Neural progenitor cell (in vitro differentiated cells): Measurements from ENCODE around the gene CD300C. TPM values are rescaled to one million over a fixed set of nuclear protein-coding genes. Genes with fewer than 3 reads are reported as not detected.
"Not testable (repeated sequence)": the region's sequence is repeated elsewhere in the genome, so short reads cannot be mapped to it uniquely, and the experiment has no call there.

Experiments used
- DNase-seq: peaks from one replicate; pipeline ENCODE4 v3.0.0-alpha.2; 2016; ENCODE audit warnings: low spot score
- H2AFZ ChIP-seq: fragments of 200-600 bp; sonication (generic); replicated peaks from 2 replicates; pipeline ENCODE4 v1.6.1; 2016; ENCODE audit warnings: antibody characterized with exemption
- H3F3A ChIP-seq: fragments of 200-600 bp; sonication (generic); 2 replicates; pipeline ENCODE4 v1.6.1; 2016; ENCODE audit warnings: antibody characterized with exemption, low read depth
- H3K27ac ChIP-seq: fragments of 200-600 bp; sonication (generic); 2 replicates; pipeline ENCODE4 v1.5.1; 2016; ENCODE audit warnings: mild to moderate bottlenecking
- H3K27me3 ChIP-seq: fragments of 200-600 bp; sonication (generic); 2 replicates; pipeline ENCODE4 v1.6.1; 2016; ENCODE audit warnings: mild to moderate bottlenecking, moderate library complexity
- H3K36me3 ChIP-seq: fragments of 200-600 bp; sonication (generic); 2 replicates; pipeline ENCODE4 v1.5.1; 2016
- H3K4me1 ChIP-seq: fragments of 200-600 bp; sonication (generic); 2 replicates; pipeline ENCODE4 v1.6.1; 2016; ENCODE audit warnings: mixed run types
- H3K4me2 ChIP-seq: fragments of 200-600 bp; sonication (generic); 2 replicates; pipeline ENCODE4 v1.6.1; 2016
- H3K4me3 ChIP-seq: fragments of 200-600 bp; sonication (generic); 2 replicates; pipeline ENCODE4 v1.5.1; 2016
- H3K79me2 ChIP-seq: fragments of 200-600 bp; sonication (generic); 2 replicates; pipeline ENCODE4 v1.6.1; 2016; ENCODE audit warnings: low read depth
- H3K9ac ChIP-seq: fragments of 200-600 bp; sonication (generic); 2 replicates; pipeline ENCODE4 v1.6.1; 2016
- H3K9me3 ChIP-seq: fragments of 200-600 bp; sonication (generic); 2 replicates; pipeline ENCODE4 v1.5.1; 2016; ENCODE audit warnings: low read depth
- H4K20me1 ChIP-seq: fragments of 200-600 bp; sonication (generic); 2 replicates; pipeline ENCODE4 v1.6.1; 2016; ENCODE audit warnings: low read depth
- H3K27ac Mint-ChIP-seq: 3 replicates; pipeline ENCODE4 v1.8.0; 2021; ENCODE audit warnings: mixed read lengths
- H3K27me3 Mint-ChIP-seq: 2 replicates; pipeline ENCODE4 v1.8.0; 2022; ENCODE audit warnings: low read depth, mild to moderate bottlenecking, inconsistent platforms, moderate library complexity, mixed read lengths; ENCODE audit not compliant: insufficient read depth
- H3K36me3 Mint-ChIP-seq: 3 replicates; pipeline ENCODE4 v1.8.0; 2021; ENCODE audit warnings: mixed read lengths
- H3K4me1 Mint-ChIP-seq: 3 replicates; pipeline ENCODE4 v1.8.0; 2021; ENCODE audit warnings: mixed read lengths
- H3K4me3 Mint-ChIP-seq: 3 replicates; pipeline ENCODE4 v1.8.0; 2021; ENCODE audit warnings: mild to moderate bottlenecking, moderate library complexity, mixed read lengths
- H3K9me3 Mint-ChIP-seq: 3 replicates; pipeline ENCODE4 v1.8.0; 2020; ENCODE audit warnings: mixed read lengths
- EZH2 ChIP-seq: fragments of 200-600 bp; sonication (generic); IDR thresholded peaks from 2 replicates; pipeline ENCODE4 v1.6.1; 2017; ENCODE audit warnings: antibody characterized with exemption, mild to moderate bottlenecking, moderate library complexity
- EZH2phosphoT487 ChIP-seq: fragments of 200-600 bp; sonication (generic); IDR thresholded peaks from 2 replicates; pipeline ENCODE4 v1.6.1; 2017; ENCODE audit warnings: antibody characterized with exemption
- total RNA-seq: library from RNA; depleted of rRNA; stranded (reverse); fragments of >200 nt; gene quantifications from 2 replicates; pipeline ENCODE4 v1.2.3, GENCODE V29; 2015; ENCODE audit warnings: low replicate concordance
- TF ChIP-seq, protein P1 (sequence below): fragments of 200-600 bp; sonication (generic); IDR thresholded peaks from 2 replicates; pipeline ENCODE4 v1.5.1; 2017; ENCODE audit warnings: antibody characterized with exemption, mild to moderate bottlenecking

CD300C gene
- total RNA-seq, 1 donor from 2014 or later, result not detected

DNA sequence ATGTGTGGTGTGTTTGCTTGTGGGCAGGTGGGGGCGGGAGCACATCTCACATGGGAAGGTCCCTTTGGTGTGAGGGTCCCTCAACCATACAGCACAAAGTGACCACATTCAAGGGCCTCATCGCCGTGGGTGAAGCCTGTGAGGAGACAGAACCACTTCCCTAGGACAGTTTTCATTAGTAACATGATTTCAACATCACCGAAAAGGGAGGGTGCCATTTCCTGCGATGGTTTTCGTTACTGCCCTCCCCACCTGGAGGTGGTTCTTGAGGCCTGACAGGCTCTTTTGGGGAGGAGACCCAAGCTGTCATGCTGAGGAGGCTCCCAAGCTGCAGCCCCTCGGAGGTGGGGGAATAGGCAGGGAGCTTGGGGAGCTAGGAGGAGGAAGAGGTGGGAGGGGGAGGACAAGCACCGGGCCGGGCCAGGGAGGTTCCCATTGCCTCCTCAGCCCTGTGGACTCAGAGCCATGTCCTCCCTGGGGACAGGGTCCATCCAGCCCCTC is 24.2 kb downstream of the CD300C start:
- no peak overlapping the region for H3K27ac Mint-ChIP-seq
- Histone ChIP-seq H3K9ac (no peak overlapping the region), H3K27ac (no peak overlapping the region), H4K20me1 (no peaks in the 10 kb centered on the region), H2AFZ (no peak overlapping the region), H3K4me2 (no peak overlapping the region), H3K79me2 (no peaks in the 10 kb centered on the region), H3K9me3 (peaks cover 5% of the 10 kb centered on the region), H3K36me3 (no peaks in the 10 kb centered on the region), H3F3A (no peaks in the 10 kb centered on the region), H3K4me1 (no peaks in the 10 kb centered on the region), H3K4me3 (no peak overlapping the region), H3K27me3 (no peaks in the 10 kb centered on the region)
- TF ChIP-seq, protein P1, sequence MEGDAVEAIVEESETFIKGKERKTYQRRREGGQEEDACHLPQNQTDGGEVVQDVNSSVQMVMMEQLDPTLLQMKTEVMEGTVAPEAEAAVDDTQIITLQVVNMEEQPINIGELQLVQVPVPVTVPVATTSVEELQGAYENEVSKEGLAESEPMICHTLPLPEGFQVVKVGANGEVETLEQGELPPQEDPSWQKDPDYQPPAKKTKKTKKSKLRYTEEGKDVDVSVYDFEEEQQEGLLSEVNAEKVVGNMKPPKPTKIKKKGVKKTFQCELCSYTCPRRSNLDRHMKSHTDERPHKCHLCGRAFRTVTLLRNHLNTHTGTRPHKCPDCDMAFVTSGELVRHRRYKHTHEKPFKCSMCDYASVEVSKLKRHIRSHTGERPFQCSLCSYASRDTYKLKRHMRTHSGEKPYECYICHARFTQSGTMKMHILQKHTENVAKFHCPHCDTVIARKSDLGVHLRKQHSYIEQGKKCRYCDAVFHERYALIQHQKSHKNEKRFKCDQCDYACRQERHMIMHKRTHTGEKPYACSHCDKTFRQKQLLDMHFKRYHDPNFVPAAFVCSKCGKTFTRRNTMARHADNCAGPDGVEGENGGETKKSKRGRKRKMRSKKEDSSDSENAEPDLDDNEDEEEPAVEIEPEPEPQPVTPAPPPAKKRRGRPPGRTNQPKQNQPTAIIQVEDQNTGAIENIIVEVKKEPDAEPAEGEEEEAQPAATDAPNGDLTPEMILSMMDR, result no peak
- TF ChIP-seq EZH2phosphoT487 (no peak), EZH2 (no peak)
- H3K4me1 Mint-ChIP-seq, result no peaks in the 10 kb centered on the region
- no peak for DNase-seq
- peaks cover 4% of the 10 kb centered on the region for H3K9me3 Mint-ChIP-seq
- no peaks in the 10 kb centered on the region for H3K36me3 Mint-ChIP-seq
- no peak overlapping the region for H3K4me3 Mint-ChIP-seq
- peaks cover 5% of the 10 kb centered on the region for H3K27me3 Mint-ChIP-seq

- Mint-ChIP-seq H3K36me3 (no peaks in the 10 kb centered on the region), H3K4me1 (no peaks in the 10 kb centered on the region), H3K9me3 (peaks cover 4% of the 10 kb centered on the region), H3K27ac (no peak overlapping the region), H3K4me3 (no peak overlapping the region), H3K27me3 (peaks cover 4% of the 10 kb centered on the region)
- no peak overlapping the region for H3K4me3 ChIP-seq
- H3K4me2 ChIP-seq, result no peak overlapping the region
- no peaks in the 10 kb centered on the region for H3K4me1 ChIP-seq
- H3F3A ChIP-seq, result no peaks in the 10 kb centered on the region
- DNase-seq, result no peak
- H3K27ac ChIP-seq, result no peak overlapping the region
- H3K36me3 ChIP-seq, result no peaks in the 10 kb centered on the region
- H3K9ac ChIP-seq, result no peak overlapping the region
- TF ChIP-seq EZH2 (no peak), EZH2phosphoT487 (no peak)
- TF ChIP-seq, protein P1, result no peak
- peaks cover 5% of the 10 kb centered on the region for H3K9me3 ChIP-seq
- H4K20me1 ChIP-seq, result no peaks in the 10 kb centered on the region
- H3K79me2 ChIP-seq, result no peaks in the 10 kb centered on the region
- H3K27me3 ChIP-seq, result no peaks in the 10 kb centered on the region
- no peak overlapping the region for H2AFZ ChIP-seq
Observed at GRCh38 chr17:74520790-74521480, 25.0 kb downstream of the CD300C start.

DNA sequence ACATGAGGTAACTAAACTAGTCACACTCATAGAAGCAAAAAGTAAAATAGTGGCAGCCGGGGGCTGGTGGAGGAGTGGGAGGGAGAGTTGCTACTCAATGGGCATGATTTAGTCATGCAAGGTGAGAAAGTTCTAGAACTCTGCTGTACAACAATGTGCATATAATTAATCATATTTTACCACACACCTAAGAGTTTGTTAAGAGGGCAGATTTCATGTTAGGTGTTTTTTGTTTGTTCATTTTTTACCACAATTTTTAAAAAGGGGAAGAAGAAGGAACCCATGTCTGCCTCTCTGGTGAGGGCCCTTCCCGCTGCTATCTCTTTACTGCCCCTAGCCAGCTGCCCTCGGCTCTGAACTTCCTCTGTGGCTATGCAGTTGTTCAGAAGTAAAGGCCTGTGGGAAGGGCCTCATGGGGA is 25.9 kb downstream of the CD300C start:
- H2AFZ ChIP-seq, result no peak overlapping the region
- H3K9me3 ChIP-seq, result peaks cover 5% of the 10 kb centered on the region
- H4K20me1 ChIP-seq, result no peaks in the 10 kb centered on the region
- no peak overlapping the region for H3K27ac Mint-ChIP-seq
- no peaks in the 10 kb centered on the region for H3K27me3 ChIP-seq
- TF ChIP-seq, protein P1, result no peak
- TF ChIP-seq EZH2phosphoT487 (no peak), EZH2 (no peak)
- DNase-seq, result no peak
- no peak overlapping the region for H3K27ac ChIP-seq
- no peak overlapping the region for H3K4me3 Mint-ChIP-seq
- H3K9me3 Mint-ChIP-seq, result peaks cover 9% of the 10 kb centered on the region
- H3K4me1 Mint-ChIP-seq, result no peaks in the 10 kb centered on the region
- no peaks in the 10 kb centered on the region for H3K36me3 Mint-ChIP-seq
- no peaks in the 10 kb centered on the region for H3K79me2 ChIP-seq
- no peaks in the 10 kb centered on the region for H3K4me1 ChIP-seq
- H3K4me2 ChIP-seq, result no peak overlapping the region
- no peaks in the 10 kb centered on the region for H3K36me3 ChIP-seq
- no peak overlapping the region for H3K9ac ChIP-seq
- H3F3A ChIP-seq, result no peaks in the 10 kb centered on the region
- peaks cover 2% of the 10 kb centered on the region for H3K27me3 Mint-ChIP-seq
- H3K4me3 ChIP-seq, result no peak overlapping the region

GRCh38 chr17:74518413-74518981 is 27.4 kb downstream of the CD300C start:
- H3K36me3 Mint-ChIP-seq, H3K27ac Mint-ChIP-seq, H3K27me3 ChIP-seq, H3K4me2 ChIP-seq, H2AFZ ChIP-seq, H3K27ac ChIP-seq, DNase-seq, H3K4me3 ChIP-seq, H3K4me1 ChIP-seq, H3K9me3 ChIP-seq, H3K9ac ChIP-seq, H4K20me1 ChIP-seq, H3K36me3 ChIP-seq, H3K79me2 ChIP-seq, H3K4me1 Mint-ChIP-seq, H3K4me3 Mint-ChIP-seq: not testable (repeated sequence)
- Mint-ChIP-seq H3K27me3 (peaks cover 11% of the 10 kb centered on the region), H3K9me3 (peaks cover 20% of the 10 kb centered on the region)
- peaks cover 11% of the 10 kb centered on the region for H3F3A ChIP-seq
